Measurements from ENCODE around the gene TMEM132D. TPM values are rescaled to one million over a fixed set of nuclear protein-coding genes. Genes with fewer than 3 reads are reported as not detected.

Gene TMEM132D
- total and polyA plus RNA-seq, 2 of the 4 experiments (the other 2 are of a cell fraction), result not detected

- Histone ChIP-seq H3K56ac (ENCODE audit: extremely low read depth, insufficient read depth, low read length) (no peak overlapping the region), H3K36me3 (ENCODE audit: control insufficient read depth, insufficient read depth, low read length) (no peaks in the 10 kb centered on the region), H3K14ac (replicated peaks; ENCODE audit: low read depth, low read length) (no peak overlapping the region), H3K23ac (ENCODE audit: low read depth, low read length) (no peak overlapping the region), H2BK120ac (ENCODE audit: low read depth, low read length) (no peak overlapping the region), H2AK9ac (replicated peaks; ENCODE audit: low read depth, low read length, poor library complexity) (no peak overlapping the region), H3K9me3 (ENCODE audit: control insufficient read depth, insufficient read depth, low read length) (peaks cover 43% of the 10 kb centered on the region), H4K20me1 (ENCODE audit: insufficient read depth, low read length) (no peaks in the 10 kb centered on the region), H3K9me1 (ENCODE audit: insufficient read depth, low read length) (no peaks in the 10 kb centered on the region), H3K4me1 (ENCODE audit: control insufficient read depth, insufficient read depth, low read length) (no peaks in the 10 kb centered on the region), H2BK20ac (ENCODE audit: low read depth, low read length) (no peak overlapping the region), H3K27ac (ENCODE audit: insufficient read depth, low read length) (no peak overlapping the region), H3K9ac (ENCODE audit: low read depth, low read length) (no peak overlapping the region), H3K18ac (ENCODE audit: low read depth, low read length) (no peak overlapping the region), H3K4me2 (ENCODE audit: low read depth, low read length) (no peak overlapping the region), H2AFZ (replicated peaks; ENCODE audit: low read length, poor library complexity) (no peak overlapping the region), H4K8ac (ENCODE audit: low read depth in 2 of 2, low read length in 2 of 2) (no peak overlapping the region), H3K79me1 (ENCODE audit: low read depth in 1 of 2, low read length in 2 of 2) (no peaks in the 10 kb centered on the region), H3K4ac (ENCODE audit: low read depth, low read length) (no peak overlapping the region), H2BK5ac (ENCODE audit: low read depth, low read length, poor library complexity, severe bottlenecking) (no peak overlapping the region), H4K91ac (ENCODE audit: insufficient read depth, low read depth, low read length) (no peak overlapping the region), H2AK5ac (ENCODE audit: low read depth, low read length) (no peak overlapping the region), H3K27me3 (ENCODE audit: control insufficient read depth, insufficient read depth, low read length) (no peaks in the 10 kb centered on the region), H2BK15ac (ENCODE audit: low read depth, low read length) (no peak overlapping the region), H3K4me3 (ENCODE audit: insufficient read depth, low read depth, low read length) (no peak overlapping the region), H4K5ac (ENCODE audit: low read depth, low read length) (no peak overlapping the region)
- intact Hi-C loops (cut with micrococcal nuclease), result no loop called here
- ChIA-PET POLR2A (ENCODE audit: unreplicated experiment) (no interaction called here), CTCF (no interaction called here)
- DNase-seq (no peak), ATAC-seq (ENCODE audit: low read depth) (no peak)
- 18% methylated on average over 8 of the region's 13 CpGs; no CpG with 5 or more reads in 1 of the 2 experiments for WGBS, 2 experiments (ENCODE audit: extremely low coverage in 2 of 2, insufficient read length in 1 of 2)
- in situ Hi-C loops (cut with MboI; ENCODE audit: low sequenced_read_pairs), result no loop called here
- dilution Hi-C loops (cut with HindIII; ENCODE audit: low sequenced_read_pairs, unreplicated experiment), result no loop called here
- BruUV-seq (replicated peaks), result no TSS peak
- TF ChIP-seq ELK1 (IDR thresholded peaks at IDR 0.05; ENCODE audit: borderline replicate concordance, low read depth, low read length), result no peak
- no peak for TF ChIP-seq USF2 (IDR thresholded peaks at IDR 0.05; ENCODE audit: low read depth, low read length)
- TF ChIP-seq CTCF (conservative IDR thresholded peaks at IDR 0.05; ENCODE audit: low read depth, low read length), result no peak
- no peak for TF ChIP-seq BHLHE40 (IDR thresholded peaks at IDR 0.05; ENCODE audit: low read depth, low read length)
- TF ChIP-seq MAFK (IDR thresholded peaks at IDR 0.05; ENCODE audit: low read depth, low read length), result no peak
- TF ChIP-seq CHD1 (IDR thresholded peaks at IDR 0.05; ENCODE audit: low read depth, low read length), result no peak
- no peak for TF ChIP-seq RCOR1 (IDR thresholded peaks at IDR 0.05; ENCODE audit: insufficient replicate concordance, low read length)
- TF ChIP-seq POLR2A (IDR thresholded peaks at IDR 0.05; ENCODE audit: low read depth, low read length), result no peak
- no peak for TF ChIP-seq SMC3 (IDR thresholded peaks at IDR 0.05; ENCODE audit: low read depth, low read length)
- no peak for TF ChIP-seq NFE2L2 (IDR thresholded peaks at IDR 0.05; ENCODE audit: low read depth, low read length)
- no peak for TF ChIP-seq RAD21 (IDR thresholded peaks at IDR 0.05; ENCODE audit: low read length)
- no peak for TF ChIP-seq MAZ (IDR thresholded peaks at IDR 0.05; ENCODE audit: borderline replicate concordance, low read depth, low read length)
- no peak for TF ChIP-seq CEBPB (IDR thresholded peaks at IDR 0.05; ENCODE audit: low read depth, low read length)
- no peak for TF ChIP-seq FOS (IDR thresholded peaks at IDR 0.05; ENCODE audit: low read depth, low read length)
- no peak for TF ChIP-seq RFX5 (IDR thresholded peaks at IDR 0.05; ENCODE audit: low read depth, low read length)
Measured at GRCh38 chr12:129076441-129077320, 827.1 kb downstream of the TMEM132D start.
